ENCODE results near the gene RPTOR.

Gene RPTOR

DNA sequence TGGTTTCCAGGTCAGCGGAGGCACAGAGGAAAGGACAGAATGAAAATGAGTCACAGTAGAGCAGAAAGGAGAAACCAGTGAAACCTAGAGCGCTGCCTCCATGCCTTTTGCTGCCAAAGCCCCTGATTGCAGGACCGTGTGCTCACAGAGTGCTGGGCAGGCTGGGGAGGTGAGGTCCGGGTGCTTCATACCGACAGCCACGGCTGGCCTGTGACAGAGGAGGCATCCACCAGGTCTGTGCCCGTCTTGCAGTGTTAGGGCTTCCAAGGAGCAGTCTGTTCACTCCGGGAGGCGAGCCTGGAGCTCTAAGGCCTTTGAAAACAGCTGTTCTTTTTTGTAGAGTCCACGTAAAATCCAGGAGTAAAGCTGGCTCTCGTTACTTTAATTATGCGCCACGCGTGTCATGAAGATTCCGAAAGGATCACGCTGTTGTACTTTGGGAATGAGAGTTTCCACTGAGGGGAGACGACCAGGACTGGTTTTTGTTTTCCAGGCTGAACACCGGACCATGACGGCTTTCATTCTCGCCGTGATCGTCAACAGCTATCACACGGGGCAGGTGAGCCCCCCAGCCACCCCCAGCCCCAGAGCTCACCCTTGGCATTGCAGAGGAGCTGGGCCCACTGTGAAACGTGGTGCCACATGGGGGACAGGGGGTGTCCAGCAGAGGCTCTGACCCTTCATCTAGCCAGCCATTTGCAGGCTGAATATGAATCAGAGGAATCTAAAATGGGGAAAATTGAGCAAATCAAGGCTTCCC is 338.5 kb downstream of the RPTOR start:
- DNase-seq (ENCODE audit: low spot score): no peak

DNA sequence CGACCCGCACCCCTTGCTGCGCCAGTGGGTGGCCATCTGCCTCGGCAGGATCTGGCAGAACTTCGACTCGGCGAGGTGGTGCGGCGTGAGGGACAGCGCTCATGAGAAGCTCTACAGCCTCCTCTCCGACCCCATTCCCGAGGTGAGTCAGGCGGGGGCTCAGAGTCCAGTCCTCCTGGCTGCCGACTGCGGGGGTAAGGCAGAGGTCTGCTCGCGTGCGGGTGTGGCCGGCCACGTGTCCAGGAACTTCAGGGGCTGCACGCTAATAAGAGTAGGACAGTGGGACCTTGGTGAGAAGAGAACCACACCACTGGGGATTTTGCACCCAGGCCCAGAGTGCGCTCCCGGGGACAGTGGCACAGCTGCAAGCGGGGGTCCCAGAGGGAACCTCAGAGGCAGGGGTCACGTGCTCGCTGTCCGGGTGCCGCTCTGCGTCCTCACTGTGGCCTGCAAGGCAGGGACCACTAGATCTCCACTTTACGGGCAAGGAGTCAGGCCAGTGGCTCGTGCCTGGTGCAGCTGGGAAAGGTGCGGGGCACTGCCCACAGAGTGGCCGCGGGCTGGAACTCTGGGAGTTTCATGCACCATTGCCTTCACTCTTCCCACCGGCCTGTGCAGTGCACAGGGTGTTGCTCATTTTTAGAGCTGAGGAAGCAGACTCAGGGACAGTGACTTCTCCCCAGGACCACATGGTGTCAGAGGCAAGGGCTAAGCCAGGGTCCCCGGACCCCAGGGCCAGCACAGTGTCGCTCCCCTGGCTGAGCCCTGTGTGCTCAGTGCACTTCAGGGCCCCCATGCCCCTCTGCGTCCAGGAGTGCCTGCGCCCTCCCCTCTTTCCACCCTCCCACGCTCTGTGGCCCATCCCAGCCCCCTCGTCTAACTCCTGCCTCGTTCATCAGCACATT is 339.4 kb downstream of the RPTOR start:
- no peak for DNase-seq (ENCODE audit: low spot score)

DNA sequence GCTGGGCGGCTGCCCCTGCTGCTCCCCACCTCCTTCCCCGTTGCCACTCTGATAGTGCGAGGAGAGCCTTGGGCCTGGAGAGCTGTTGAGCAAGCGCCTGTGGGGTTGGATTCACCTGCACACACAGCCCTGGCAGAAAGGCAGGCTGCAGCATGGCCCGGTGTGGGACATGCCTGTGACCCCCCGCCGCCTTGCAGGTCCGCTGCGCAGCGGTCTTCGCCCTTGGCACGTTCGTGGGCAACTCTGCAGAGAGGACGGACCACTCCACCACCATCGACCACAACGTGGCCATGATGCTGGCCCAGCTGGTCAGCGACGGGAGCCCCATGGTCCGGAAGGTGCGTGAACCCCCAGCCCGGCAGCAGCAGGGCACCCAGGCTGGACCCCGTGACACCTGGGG is 340.2 kb downstream of the RPTOR start:
- DNase-seq (ENCODE audit: low spot score): no peak

DNA sequence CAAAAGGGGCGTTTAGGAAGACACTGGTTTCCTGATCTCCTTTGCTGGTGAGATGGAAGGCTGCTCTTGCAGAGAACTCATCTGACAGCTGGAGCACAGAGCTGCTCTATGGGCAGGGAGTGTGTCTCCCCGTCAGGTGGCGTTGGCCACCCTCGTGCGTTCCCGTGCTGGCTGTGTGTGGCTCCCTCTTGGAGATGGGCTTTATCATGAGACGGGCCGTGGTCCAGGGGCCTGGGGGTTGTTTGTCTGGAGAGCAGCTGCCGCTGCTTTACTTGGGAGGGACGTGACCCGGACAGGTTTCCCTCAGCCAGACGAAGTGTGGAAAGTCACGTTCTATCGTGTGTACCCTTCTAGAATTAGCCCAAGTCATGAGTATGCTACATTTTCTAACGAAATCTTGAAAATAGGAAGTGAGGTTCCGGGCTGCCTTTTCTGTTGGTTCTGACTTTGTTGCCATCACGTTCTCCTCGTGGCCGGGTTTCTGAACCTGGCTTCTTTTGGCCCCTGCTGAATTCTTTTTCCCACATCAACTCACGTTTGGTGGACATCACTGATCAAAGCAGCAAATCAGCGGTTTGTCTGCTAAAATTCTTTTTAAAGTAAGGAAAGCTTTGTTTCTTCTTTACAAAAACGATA is 341.4 kb downstream of the RPTOR start:
- DNase-seq (ENCODE audit: low spot score): no peak

DNA sequence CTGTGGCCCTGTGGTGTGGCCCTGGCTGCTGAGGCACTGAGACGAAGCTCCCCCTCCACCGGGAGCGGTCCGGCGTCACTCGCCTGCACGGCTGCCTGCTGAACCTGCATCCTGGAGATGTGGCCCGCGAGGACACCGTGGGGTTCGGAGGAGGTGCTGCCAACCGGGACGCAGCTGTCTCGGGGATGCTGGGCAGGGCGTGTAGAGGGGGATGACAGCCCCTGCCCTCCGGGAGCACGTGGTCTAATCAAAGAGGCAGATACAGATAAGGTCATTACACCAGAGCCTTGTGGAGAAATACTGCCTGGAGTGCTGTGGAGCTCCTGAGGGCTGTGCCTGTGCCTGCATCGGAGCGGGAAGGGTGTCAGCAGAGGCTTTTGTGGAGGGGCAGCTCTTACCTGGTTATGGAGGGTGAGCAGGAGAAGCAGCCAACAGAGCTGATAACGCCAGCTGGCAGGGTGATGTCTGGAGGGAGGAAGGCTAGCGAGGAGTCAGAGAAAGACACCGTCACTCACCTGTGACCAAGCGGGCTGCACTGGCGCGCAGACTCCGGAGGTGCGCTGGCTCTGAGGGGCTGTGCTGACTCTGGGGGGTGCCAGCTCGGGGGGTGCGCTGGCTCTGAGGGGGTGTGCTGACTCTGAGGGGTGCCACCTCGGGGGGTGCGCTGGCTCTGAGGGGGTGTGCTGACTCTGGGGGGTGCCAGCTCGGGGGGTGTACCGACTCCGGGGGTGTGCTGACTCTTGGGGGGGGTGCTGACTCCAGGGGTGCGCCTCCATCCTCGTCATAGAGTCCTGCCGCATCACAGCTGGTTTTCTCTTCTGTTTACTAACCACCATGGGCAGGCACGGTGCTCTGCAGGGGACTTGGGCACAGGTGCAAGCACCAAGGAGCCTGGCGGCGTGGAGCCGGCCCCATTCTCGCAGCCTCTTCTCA is 342.3 kb downstream of the RPTOR start:
- no peak for DNase-seq (ENCODE audit: low spot score)

DNA sequence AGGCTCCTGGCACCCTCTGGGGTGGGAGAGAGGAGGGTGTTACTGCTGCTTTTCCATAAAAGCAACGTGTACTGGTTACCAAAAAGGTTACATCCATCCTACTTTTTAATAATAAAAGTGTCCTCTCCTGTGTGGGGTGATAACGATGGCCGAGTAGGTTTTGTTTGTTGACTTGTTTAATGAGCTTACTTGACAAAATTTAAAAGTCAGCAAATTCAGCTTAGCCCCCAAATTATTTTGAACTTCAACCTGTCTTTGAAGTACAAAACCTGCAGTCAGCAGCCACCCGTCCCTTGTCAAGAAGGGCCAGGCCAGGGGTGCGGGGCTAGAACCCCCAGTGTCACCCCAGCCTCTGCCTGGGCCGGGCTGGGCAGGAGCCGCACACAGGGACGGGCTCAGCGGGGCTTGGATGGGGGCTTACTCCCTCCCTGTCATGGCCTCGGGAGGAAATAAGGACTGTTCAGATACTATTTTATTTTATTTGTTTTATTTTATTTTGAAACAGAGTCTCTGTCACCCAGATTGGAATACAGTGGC is 343.1 kb downstream of the RPTOR start:
- DNase-seq (ENCODE audit: low spot score): no peak

DNA sequence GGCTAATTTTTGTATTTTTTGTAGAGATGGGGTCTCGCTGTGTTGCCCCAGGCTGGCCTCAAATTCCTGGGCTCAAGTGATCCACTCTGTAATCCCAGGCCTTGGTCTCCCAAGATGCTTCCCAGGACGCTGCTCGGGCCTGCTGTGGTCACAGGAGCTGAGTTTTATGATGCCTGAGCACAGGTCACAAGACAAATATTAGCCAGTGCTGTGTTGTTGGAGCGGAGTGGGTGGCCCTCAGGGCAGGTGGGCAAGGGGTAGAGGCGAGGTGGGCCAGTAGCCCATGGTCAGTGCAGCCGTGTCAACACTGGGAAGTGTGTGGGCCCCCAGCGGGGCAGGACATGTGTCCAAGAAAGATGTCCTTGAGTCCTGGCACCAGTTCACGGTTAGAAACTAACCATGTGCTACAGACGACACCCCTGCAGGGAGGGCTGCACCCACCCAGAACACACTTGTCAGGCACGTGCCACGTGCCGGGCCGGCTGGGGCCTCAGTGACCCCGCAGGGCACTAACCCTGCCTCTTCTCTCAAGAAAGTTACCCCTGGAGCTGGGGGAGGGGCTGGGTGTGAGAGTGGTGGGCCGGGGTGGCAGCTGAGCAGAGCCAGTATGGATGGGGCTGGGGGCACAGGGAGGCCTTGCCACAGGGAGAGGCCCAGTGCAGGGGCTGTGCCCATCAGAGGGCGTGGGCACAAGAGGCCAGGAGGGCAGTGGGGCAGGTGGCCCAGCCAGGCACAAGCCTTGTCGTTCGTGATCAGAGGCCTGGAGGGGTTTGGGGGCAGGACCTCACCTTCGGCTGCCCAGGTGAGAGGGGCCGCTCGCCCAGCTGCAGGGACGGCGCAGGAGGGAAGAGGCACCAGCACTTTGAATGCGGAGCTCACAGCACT is 343.9 kb downstream of the RPTOR start:
- no peak for DNase-seq (ENCODE audit: low spot score)

DNA sequence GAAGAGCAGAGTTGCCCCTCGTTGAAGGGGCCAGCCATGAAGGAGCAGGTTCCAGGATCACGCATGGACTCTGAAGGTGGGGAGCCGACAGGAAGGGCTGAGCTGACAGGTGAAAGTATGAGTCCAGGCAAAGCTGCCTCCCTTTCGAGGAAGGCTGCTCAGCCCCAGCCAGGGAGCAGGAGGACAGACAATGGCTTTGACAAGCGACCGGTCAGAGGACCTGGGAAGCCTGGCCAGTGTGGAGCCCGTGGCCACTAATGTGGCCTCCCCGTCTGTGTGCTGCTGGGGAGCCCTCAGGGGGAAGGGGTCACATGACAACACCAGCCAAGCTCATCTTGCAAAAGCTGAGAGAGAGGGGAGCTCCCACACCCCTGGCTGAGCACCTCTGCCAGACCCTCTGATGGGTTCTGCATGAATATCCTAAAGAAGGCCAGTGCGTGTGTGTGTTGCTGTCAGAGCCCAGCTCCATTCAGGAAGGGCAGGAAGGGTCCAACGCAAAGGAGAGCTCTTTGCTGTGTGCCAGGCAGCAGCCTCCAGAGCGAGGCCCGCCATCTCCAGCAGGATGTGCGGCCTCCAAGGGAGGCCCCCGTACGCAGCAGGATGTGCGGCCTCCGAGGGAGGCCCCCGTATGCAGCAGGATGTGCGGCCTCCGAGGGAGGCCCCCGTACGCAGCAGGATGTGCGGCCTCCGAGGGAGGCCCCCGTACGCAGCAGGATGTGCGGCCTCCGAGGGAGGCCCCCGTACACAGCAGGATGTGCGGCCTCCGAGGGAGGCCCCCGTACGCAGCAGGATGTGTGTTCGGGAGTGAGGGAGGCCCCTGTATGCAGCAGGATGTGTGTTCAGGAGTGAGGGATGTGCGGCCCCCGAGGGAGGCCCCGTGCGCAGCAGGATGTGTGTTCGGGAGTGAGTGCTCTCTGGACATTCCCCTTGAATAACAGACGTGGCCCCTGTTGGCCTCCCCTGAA is 344.9 kb downstream of the RPTOR start:
- DNase-seq (ENCODE audit: low spot score): no peak

DNA sequence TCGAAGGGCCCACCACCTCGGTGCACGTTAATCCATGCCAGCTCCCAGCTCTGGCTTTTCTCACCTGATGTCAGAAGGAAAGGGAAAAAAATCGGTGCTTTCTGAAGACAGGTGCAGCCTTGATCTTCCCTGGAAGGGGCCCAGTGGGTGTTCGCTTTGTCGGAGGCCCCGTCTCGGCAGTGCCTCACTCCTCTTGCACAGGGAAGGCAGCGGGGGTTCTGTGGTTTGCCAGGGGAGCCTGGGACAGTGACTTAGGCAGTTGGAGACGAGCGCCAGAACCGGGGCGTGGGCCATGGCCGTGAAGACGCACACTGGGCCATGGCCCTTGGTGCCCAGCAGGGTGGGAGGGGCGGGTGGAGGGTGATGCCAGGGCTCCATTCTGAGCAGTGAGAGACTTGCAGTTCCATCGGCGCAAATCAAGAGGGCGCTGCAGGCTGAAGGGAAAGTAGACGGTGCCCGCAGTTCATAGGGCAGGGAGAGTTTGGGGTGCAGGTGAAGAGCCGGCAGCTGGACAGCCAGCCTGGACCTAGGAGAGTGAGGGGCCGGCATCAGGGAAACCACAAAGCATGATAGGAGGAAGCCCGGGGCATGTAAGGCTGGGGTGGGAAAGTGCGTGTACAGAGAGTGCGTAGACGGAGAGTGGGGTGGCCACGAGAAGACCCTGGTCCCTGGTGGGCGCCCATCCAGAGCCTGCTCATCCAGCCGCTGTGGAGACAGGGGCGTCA is 345.7 kb downstream of the RPTOR start:
- DNase-seq (ENCODE audit: low spot score): no peak

DNA sequence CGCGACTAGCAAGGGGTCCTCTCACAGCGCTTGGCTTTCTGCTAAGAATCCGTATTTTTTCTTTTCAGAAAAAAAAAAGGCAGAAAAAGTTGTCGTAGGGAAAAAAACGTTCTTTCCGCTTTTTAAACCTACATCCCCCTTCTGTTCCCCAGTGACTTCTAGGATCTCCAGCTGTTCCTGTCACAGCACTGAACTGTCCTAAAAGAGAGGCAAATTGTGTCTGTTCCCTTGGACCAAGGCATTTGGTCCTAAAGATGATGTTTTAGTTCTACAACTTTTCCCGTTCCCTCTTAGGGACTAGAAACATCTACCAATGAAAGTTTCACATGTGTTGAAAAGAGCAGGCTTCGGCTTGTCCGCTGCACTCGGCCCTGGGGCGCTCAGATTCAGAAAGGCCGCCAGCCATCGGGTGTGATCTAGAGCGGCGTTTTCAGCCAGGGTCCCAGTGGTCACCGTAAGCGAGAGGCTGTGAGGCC is 346.3 kb downstream of the RPTOR start:
- no peak for DNase-seq (ENCODE audit: low spot score)

DNA sequence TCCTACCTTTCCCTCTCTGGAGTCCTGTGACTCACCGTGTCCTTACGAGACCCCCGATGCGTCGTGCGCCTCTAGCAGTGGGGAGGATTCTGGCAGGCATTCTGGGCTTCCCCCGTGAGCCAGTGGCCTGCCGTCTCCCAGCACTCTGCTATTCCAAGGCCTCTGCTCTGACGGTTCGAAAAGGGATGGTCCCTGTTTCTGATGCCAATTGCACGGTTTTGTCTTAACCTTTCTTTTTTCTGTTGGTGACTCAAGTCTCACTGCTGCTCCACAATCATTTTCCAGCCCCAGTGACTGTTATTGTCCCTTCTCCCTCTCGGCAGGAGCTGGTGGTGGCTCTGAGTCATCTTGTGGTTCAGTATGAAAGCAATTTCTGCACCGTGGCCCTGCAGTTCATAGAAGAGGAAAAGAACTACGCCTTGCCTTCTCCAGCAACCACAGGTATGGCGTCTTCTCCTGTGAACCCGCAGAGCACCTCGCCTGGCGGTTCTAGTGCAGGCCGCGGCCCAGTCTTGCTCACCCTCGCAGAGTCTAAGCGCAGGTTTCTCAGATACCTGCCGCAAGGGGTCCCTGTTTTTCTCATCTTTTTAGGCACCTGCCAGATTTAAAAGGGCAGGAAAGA is 346.9 kb downstream of the RPTOR start:
- peak; percentile 53 for DNase-seq (ENCODE audit: low spot score)

DNA sequence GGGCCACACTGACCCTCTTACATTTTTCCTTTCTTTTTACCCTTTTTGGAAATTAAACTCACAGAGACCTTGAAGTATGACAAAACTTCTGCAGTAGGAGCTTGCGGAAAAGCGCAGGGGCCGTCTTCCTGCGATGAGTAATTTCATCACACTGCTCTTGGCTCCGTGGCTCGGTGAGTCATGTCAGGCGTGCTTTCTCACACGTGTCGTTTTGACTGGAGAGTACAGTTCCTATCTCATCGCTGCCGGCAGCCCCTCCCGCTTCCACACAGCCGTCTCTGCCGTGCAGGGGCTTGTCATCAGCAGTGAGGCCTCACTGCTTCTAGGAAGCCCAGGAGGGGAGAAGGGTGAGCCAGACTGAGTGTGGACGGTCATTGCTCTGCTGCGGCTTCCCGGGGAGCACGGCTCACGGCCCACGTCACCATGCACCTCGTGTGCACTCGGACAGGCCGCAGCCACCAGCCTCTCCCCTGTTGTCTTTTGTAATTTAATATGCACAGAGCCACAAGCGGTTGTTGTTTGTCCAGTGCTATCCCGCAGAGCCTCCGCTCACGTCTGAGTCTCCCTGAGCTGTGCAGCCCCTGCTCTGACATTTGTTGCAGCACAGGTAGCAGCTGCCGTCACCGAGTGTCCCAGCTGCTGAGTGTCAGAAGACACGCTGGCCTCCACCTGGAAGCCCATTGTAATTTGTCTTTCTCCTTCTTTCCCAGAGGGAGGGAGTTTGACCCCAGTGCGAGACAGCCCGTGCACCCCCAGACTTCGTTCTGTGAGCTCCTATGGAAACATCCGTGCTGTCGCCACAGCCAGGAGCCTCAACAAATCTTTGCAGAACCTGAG is 347.6 kb downstream of the RPTOR start:
- peak; percentile 36 for DNase-seq (ENCODE audit: low spot score)

DNA sequence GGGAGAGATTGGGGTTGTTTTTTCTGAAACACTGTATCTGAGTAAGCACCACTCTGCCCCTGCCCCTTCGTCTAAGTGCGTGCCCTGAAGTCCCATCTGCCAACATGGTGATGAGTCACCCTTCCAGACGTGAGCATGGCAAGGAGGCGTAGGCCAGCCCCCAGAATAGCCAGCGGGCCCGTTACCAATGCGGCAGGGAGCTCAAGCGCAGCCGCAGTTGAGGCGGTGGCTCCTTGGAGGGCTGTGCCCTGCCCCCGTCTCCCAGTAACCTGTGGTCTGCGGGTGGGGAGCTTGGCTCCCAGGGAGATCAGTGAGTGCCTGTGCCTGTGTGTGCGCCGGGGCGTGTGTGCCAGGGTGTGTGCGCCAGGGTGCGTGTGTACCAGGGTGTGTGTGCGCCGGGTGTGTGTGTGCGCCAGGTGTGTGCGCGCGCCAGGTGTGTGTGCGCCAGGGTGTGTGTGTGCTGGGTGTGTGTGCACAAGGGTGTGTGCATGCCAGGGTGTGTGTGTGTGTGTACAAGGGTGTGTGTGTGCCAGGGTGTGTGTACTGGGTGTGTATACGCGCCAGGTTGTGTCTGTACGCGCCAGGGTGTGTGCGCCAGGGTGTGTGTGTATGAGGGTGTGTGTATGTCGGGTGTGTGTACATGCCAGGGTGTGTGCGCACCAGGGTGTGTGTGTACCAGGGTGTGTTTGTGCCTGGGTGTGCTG is 348.4 kb downstream of the RPTOR start:
- DNase-seq (ENCODE audit: low spot score): no peak

DNA sequence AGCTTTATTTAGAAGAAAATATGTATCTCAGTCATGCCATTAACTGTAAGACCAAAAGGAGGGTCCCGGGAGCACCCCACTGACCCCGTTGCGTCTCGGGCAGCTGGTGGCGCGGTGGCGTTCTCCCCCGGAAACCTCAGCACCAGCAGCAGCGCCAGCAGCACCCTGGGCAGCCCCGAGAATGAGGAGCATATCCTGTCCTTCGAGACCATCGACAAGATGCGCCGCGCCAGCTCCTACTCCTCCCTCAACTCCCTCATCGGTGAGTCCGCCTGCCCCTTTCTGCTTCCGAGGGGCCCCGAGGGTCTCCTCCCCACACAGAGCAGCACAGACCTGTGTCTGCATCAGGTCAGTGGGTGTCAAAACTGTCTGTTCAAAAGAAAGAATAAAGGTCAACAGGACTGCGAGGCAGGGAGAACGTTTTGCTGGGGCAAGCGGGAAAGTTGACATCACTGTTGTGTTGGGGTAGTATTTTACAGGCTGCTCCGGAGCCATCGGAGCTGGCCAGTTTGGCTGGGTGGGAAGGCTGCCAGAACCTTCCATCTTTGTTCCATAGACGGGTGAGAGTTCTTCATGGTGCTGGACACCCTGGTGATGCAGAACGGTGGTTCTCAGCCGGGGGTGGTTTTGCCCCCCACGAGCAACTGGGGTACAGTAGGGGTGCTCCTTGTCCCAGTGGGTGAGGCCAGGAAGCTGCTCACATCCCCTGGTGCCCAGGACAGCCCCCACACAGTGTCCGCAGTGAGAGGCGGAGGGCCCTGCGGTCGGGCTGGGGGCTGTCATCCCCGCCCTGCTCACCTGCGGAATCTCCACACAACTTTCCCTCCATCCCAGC is 349.2 kb downstream of the RPTOR start:
- no peak for DNase-seq (ENCODE audit: low spot score)

DNA sequence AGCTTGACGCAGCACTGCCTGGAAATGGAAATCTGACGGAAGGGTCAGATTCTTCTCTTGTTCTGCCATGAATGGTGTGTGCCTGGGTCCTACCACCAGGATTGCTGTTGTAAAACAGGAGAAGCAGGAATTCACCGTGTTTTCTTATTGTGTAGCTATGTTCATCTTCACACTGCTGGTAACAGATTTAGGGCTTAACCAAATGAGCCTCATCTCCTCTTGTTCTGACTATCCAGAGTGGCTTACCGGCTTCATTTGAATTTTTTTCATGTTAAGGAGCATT is 349.7 kb downstream of the RPTOR start:
- DNase-seq (ENCODE audit: low spot score): no peak

DNA sequence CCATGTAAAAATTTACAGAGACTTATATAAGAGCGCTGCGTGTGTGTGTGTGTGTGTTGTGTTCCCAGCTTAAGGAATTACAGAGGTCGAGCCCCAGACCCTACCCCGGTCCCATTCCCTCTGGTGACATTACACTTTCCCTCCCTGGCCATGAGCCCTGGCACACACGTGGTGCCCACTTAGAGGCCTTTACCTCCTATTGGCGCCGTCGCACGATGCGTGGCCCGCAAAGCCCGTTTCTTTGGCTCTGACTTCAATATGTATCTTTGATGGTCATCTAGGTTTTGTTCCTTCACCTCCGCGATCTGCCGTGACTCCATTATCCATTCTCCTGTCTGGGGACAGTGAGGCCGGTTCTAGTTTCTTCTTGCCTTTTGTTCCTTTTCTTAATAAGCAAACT is 350.1 kb downstream of the RPTOR start:
- DNase-seq (ENCODE audit: low spot score): no peak

Measured in germinal center (tissue), 1 donor.